Measurements from ENCODE around the gene FSTL4. TPM values are rescaled to one million over a fixed set of nuclear protein-coding genes. Genes with fewer than 3 reads are reported as not detected.

The FSTL4 gene
- total RNA-seq, 4 donors from 2014 or later: 0.27 TPM; not detected in 3

GRCh38 chr5:133321286-133321832 lies 291.0 kb downstream of the FSTL4 start:
- intact Hi-C loops (cut with DNase I; ENCODE audit: low total_unique reads): no loop called here
- in situ Hi-C loops (cut with MboI; ENCODE audit: low pct_ligation_motif_present in 1 of 4, low pct_unique_long_range_greater_than_20kb in 1 of 4, low sequenced_read_pairs in 3 of 4): no loop called here
- 84 to 96% methylated on average over 5 to 13 of the region's 13 CpGs for WGBS, 2 donors (ENCODE audit: low coverage in 1 of 2)

GRCh38 chr5:133319905-133320520 lies 292.3 kb downstream of the FSTL4 start:
- whole genome bisulfite sequencing, 2 donors (ENCODE audit: low coverage in 1 of 2): 60% methylated on average over 5 of the region's 5 CpGs; no CpG with 5 or more reads in 1 of the 2 donors
- no peaks in the 10 kb centered on the region for H3K27me3 ChIP-seq
- H3K9me3 ChIP-seq: no peaks in the 10 kb centered on the region
- no peaks in the 10 kb centered on the region for H3K36me3 ChIP-seq
- DNase-seq: no peak
- H3K4me3 ChIP-seq: no peak overlapping the region
- no peak overlapping the region for H3K27ac ChIP-seq
- in situ Hi-C loops (cut with MboI; ENCODE audit: low pct_ligation_motif_present in 1 of 4, low pct_unique_long_range_greater_than_20kb in 1 of 4, low sequenced_read_pairs in 3 of 4) (no loop called here), intact Hi-C loops (cut with DNase I; ENCODE audit: low total_unique reads) (no loop called here)
- TF ChIP-seq CTCF (IDR thresholded peaks at IDR 0.05) (no peak), POLR2AphosphoS5 (IDR thresholded peaks at IDR 0.05) (no peak), EP300 (IDR thresholded peaks at IDR 0.05; ENCODE audit: low read depth) (no peak), POLR2A (IDR thresholded peaks at IDR 0.05) (no peak)
- no peaks in the 10 kb centered on the region for H3K4me1 ChIP-seq

More at GRCh38 chr5:133321286-133321832, 291.0 kb downstream of the FSTL4 start:
- Histone ChIP-seq H3K36me3 (no peaks in the 10 kb centered on the region), H3K4me3 (no peak overlapping the region), H3K27me3 (no peaks in the 10 kb centered on the region), H3K4me1 (no peaks in the 10 kb centered on the region), H3K27ac (no peak overlapping the region), H3K9me3 (no peaks in the 10 kb centered on the region)
- TF ChIP-seq EP300 (IDR thresholded peaks at IDR 0.05; ENCODE audit: low read depth): no peak
- no peak for DNase-seq

- intact Hi-C loops (cut with DNase I; ENCODE audit: low total_unique reads) (no loop called here), in situ Hi-C loops (cut with MboI; ENCODE audit: low pct_ligation_motif_present in 1 of 4, low pct_unique_long_range_greater_than_20kb in 1 of 4, low sequenced_read_pairs in 3 of 4) (no loop called here)
- no peak for DNase-seq
- Histone ChIP-seq H3K27me3 (no peaks in the 10 kb centered on the region), H3K4me3 (no peak overlapping the region), H3K27ac (no peak overlapping the region), H3K4me1 (no peaks in the 10 kb centered on the region), H3K36me3 (no peaks in the 10 kb centered on the region), H3K9me3 (no peaks in the 10 kb centered on the region)
- 62% methylated on average over 5 of the region's 5 CpGs; no CpG with 5 or more reads in 1 of the 2 donors for WGBS, 2 donors (ENCODE audit: low coverage in 1 of 2)
- TF ChIP-seq CTCF (IDR thresholded peaks at IDR 0.05): no peak
- no peak for TF ChIP-seq POLR2A (IDR thresholded peaks at IDR 0.05)
- no peak for TF ChIP-seq POLR2AphosphoS5 (IDR thresholded peaks at IDR 0.05)
- TF ChIP-seq EP300 (IDR thresholded peaks at IDR 0.05; ENCODE audit: low read depth): no peak
These were observed 293.1 kb downstream of the FSTL4 start for GRCh38 chr5:133319244-133319643.

GRCh38 chr5:133317558-133317957 lies 294.8 kb downstream of the FSTL4 start:
- Histone ChIP-seq H3K27ac (no peak overlapping the region), H3K27me3 (no peaks in the 10 kb centered on the region), H3K36me3 (no peaks in the 10 kb centered on the region), H3K4me3 (no peak overlapping the region), H3K4me1 (no peaks in the 10 kb centered on the region), H3K9me3 (no peaks in the 10 kb centered on the region)
- TF ChIP-seq CTCF (IDR thresholded peaks at IDR 0.05): no peak
- TF ChIP-seq EP300 (IDR thresholded peaks at IDR 0.05; ENCODE audit: low read depth): no peak
- TF ChIP-seq POLR2A (IDR thresholded peaks at IDR 0.05): no peak
- TF ChIP-seq POLR2AphosphoS5 (IDR thresholded peaks at IDR 0.05): no peak
- 74% methylated on average over 1 of the region's 1 CpG; no CpG with 5 or more reads in 1 of the 2 donors for WGBS, 2 donors (ENCODE audit: low coverage in 1 of 2)
- no peak for DNase-seq
- intact Hi-C loops (cut with DNase I; ENCODE audit: low total_unique reads): no loop called here
- in situ Hi-C loops (cut with MboI; ENCODE audit: low pct_ligation_motif_present in 1 of 4, low pct_unique_long_range_greater_than_20kb in 1 of 4, low sequenced_read_pairs in 3 of 4): no loop called here

All from transverse colon (tissue), 4 donors.